HEK293 (cell line): ENCODE measurements around the gene CLCN2.

Experiments
- ATF2 ChIP-seq: fragments of 450-650 bp; formaldehyde crosslinking; IDR thresholded peaks from 2 replicates; pipeline ENCODE4 v1.5.1; 2016; ENCODE audit warnings: missing biosample characterization, missing genetic modification characterization, low read depth
- BCL6B ChIP-seq: fragments of 450-650 bp; formaldehyde crosslinking; IDR thresholded peaks from 2 replicates; pipeline ENCODE4 v1.5.1; 2017; ENCODE audit warnings: missing biosample characterization, missing genetic modification characterization
- FEZF1 ChIP-seq: fragments of 450-650 bp; formaldehyde crosslinking; IDR thresholded peaks from 2 replicates; pipeline ENCODE4 v1.5.1; 2016; ENCODE audit warnings: missing biosample characterization, missing genetic modification characterization
- INSM2 ChIP-seq: fragments of 450-650 bp; formaldehyde crosslinking; IDR thresholded peaks from 2 replicates; pipeline ENCODE4 v1.5.1; 2016; ENCODE audit warnings: missing biosample characterization, missing genetic modification characterization
- PBX3 ChIP-seq: sonication (generic); formaldehyde crosslinking; IDR thresholded peaks from 2 replicates; pipeline ENCODE4 v1.8.1; 2022; ENCODE audit warnings: mild to moderate bottlenecking, moderate library complexity, missing genetic modification reagents
- SCRT2 ChIP-seq: fragments of 450-650 bp; formaldehyde crosslinking; IDR thresholded peaks from 2 replicates; pipeline ENCODE4 v1.5.1; 2016; ENCODE audit warnings: missing biosample characterization, missing genetic modification characterization
- TCF7L2 ChIP-seq: IDR thresholded peaks from 2 replicates; pipeline ENCODE4 v1.6.1; 2011; ENCODE audit warnings: low read depth, mild to moderate bottlenecking, inconsistent platforms, low read length, moderate library complexity, borderline replicate concordance
- WT1 ChIP-seq: fragments of 450-650 bp; formaldehyde crosslinking; IDR thresholded peaks from 2 replicates; pipeline ENCODE4 v1.5.1; 2016; ENCODE audit warnings: missing biosample characterization, missing genetic modification characterization
- ZBTB10 ChIP-seq: fragments of 450-650 bp; formaldehyde crosslinking; IDR thresholded peaks from 2 replicates; pipeline ENCODE4 v1.5.1; 2016; ENCODE audit warnings: missing biosample characterization, missing genetic modification characterization
- ZFP69B ChIP-seq: fragments of 450-650 bp; formaldehyde crosslinking; IDR thresholded peaks from 2 replicates; pipeline ENCODE4 v1.5.1; 2016; ENCODE audit warnings: missing biosample characterization, missing genetic modification characterization
- ZNF10 ChIP-seq: fragments of 450-650 bp; formaldehyde crosslinking; IDR thresholded peaks from 2 replicates; pipeline ENCODE4 v1.5.1; 2017; ENCODE audit warnings: missing biosample characterization, missing genetic modification characterization
- ZNF112 ChIP-seq: fragments of 450-650 bp; formaldehyde crosslinking; IDR thresholded peaks from 2 replicates; pipeline ENCODE4 v1.5.0; 2017; ENCODE audit warnings: missing biosample characterization, missing genetic modification characterization
- ZNF157 ChIP-seq: fragments of 450-650 bp; formaldehyde crosslinking; IDR thresholded peaks from 2 replicates; pipeline ENCODE4 v1.5.1; 2016; ENCODE audit warnings: missing biosample characterization, missing genetic modification characterization
- ZNF24 ChIP-seq: fragments of 450-650 bp; formaldehyde crosslinking; IDR thresholded peaks from 2 replicates; pipeline ENCODE4 v1.5.1; 2016; ENCODE audit warnings: missing biosample characterization, missing genetic modification characterization
- ZNF335 ChIP-seq: fragments of 450-650 bp; formaldehyde crosslinking; conservative IDR thresholded peaks from 2 replicates; pipeline ENCODE4 v1.5.1; 2016; ENCODE audit warnings: missing biosample characterization, missing genetic modification characterization
- ZNF350 ChIP-seq: fragments of 450-650 bp; formaldehyde crosslinking; IDR thresholded peaks from 2 replicates; pipeline ENCODE4 v1.5.0; 2017; ENCODE audit warnings: missing biosample characterization, mild to moderate bottlenecking, missing genetic modification characterization
- ZNF404 ChIP-seq: fragments of 450-650 bp; formaldehyde crosslinking; IDR thresholded peaks from 2 replicates; pipeline ENCODE4 v1.5.1; 2017; ENCODE audit warnings: missing biosample characterization, missing genetic modification characterization
- ZNF501 ChIP-seq: fragments of 450-650 bp; formaldehyde crosslinking; IDR thresholded peaks from 2 replicates; pipeline ENCODE4 v1.5.1; 2016; ENCODE audit warnings: missing biosample characterization, missing genetic modification characterization
- ZNF513 ChIP-seq: fragments of 450-650 bp; IDR thresholded peaks from 2 replicates; pipeline ENCODE4 v1.5.1; 2018; ENCODE audit warnings: missing biosample characterization, missing genetic modification characterization
- ZNF548 ChIP-seq: fragments of 450-650 bp; formaldehyde crosslinking; IDR thresholded peaks from 2 replicates; pipeline ENCODE4 v1.5.1; 2016; ENCODE audit warnings: missing biosample characterization, missing genetic modification characterization
- ZNF561 ChIP-seq: fragments of 450-650 bp; IDR thresholded peaks from 2 replicates; pipeline ENCODE4 v1.5.1; 2018; ENCODE audit warnings: missing biosample characterization, missing genetic modification characterization, borderline replicate concordance
- ZNF596 ChIP-seq: fragments of 450-650 bp; IDR thresholded peaks from 2 replicates; pipeline ENCODE4 v1.5.0; 2018; ENCODE audit warnings: missing biosample characterization, mild to moderate bottlenecking, missing genetic modification characterization, moderate library complexity
- ZNF610 ChIP-seq: fragments of 450-650 bp; formaldehyde crosslinking; IDR thresholded peaks from 2 replicates; pipeline ENCODE4 v1.5.1; 2016; ENCODE audit warnings: missing biosample characterization, missing genetic modification characterization, borderline replicate concordance
- ZNF621 ChIP-seq: fragments of 450-650 bp; formaldehyde crosslinking; IDR thresholded peaks from 2 replicates; pipeline ENCODE4 v1.5.1; 2017; ENCODE audit warnings: missing biosample characterization, missing genetic modification characterization
- ZNF623 ChIP-seq: fragments of 450-650 bp; formaldehyde crosslinking; IDR thresholded peaks from 2 replicates; pipeline ENCODE4 v1.5.1; 2016; ENCODE audit warnings: missing biosample characterization, missing genetic modification characterization
- ZNF624 ChIP-seq: fragments of 450-650 bp; formaldehyde crosslinking; IDR thresholded peaks from 2 replicates; pipeline ENCODE4 v1.5.1; 2017; ENCODE audit warnings: missing biosample characterization, missing genetic modification characterization
- ZNF626 ChIP-seq: fragments of 450-650 bp; sonication (Bioruptor Pico); formaldehyde crosslinking; IDR thresholded peaks from 2 replicates; pipeline ENCODE4 v1.5.1; 2018; ENCODE audit warnings: missing biosample characterization, missing genetic modification characterization, inconsistent platforms
- ZNF664 ChIP-seq: fragments of 450-650 bp; formaldehyde crosslinking; IDR thresholded peaks from 2 replicates; pipeline ENCODE4 v1.5.1; 2016; ENCODE audit warnings: missing biosample characterization, missing genetic modification characterization
- ZNF768 ChIP-seq: fragments of 450-650 bp; formaldehyde crosslinking; IDR thresholded peaks from 2 replicates; pipeline ENCODE4 v1.5.1; 2018; ENCODE audit warnings: missing biosample characterization, mild to moderate bottlenecking, missing genetic modification characterization
- ZNF777 ChIP-seq: fragments of 450-650 bp; formaldehyde crosslinking; IDR thresholded peaks from 2 replicates; pipeline ENCODE4 v1.5.1; 2017; ENCODE audit warnings: missing biosample characterization, missing genetic modification characterization, borderline replicate concordance
- ZSCAN16 ChIP-seq: fragments of 450-650 bp; formaldehyde crosslinking; IDR thresholded peaks from 2 replicates; pipeline ENCODE4 v1.5.1; 2016; ENCODE audit warnings: missing biosample characterization, missing genetic modification characterization
- ZSCAN23 ChIP-seq: fragments of 450-650 bp; formaldehyde crosslinking; IDR thresholded peaks from 2 replicates; pipeline ENCODE4 v1.5.1; 2016; ENCODE audit warnings: missing biosample characterization, missing genetic modification characterization

Gene CLCN2

GRCh38 chr3:184361932-184362667 is 695 bp upstream of the CLCN2 start (continued):
- TF ChIP-seq ZNF404 (tag by site-specific recombination) (no peak), ZNF623 (tag by site-specific recombination) (no peak), ZNF621 (tag by site-specific recombination) (no peak), ZSCAN16 (tag by site-specific recombination) (no peak), INSM2 (tag by site-specific recombination) (no peak), ZNF768 (no peak), ZNF112 (no peak), ZNF777 (tag by site-specific recombination) (no peak), ZNF157 (tag by site-specific recombination) (no peak), ZNF501 (tag by site-specific recombination) (no peak), WT1 (tag by site-specific recombination) (no peak), ZNF626 (no peak), ZNF624 (tag by site-specific recombination) (no peak), ZSCAN23 (no peak), ZBTB10 (tag by site-specific recombination) (no peak; the same call in 1 of the 2 replicates), TCF7L2 (no peak), ZNF24 (tag by site-specific recombination) (no peak), ZNF350 (tag by site-specific recombination) (no peak), ZNF610 (no peak), ZNF596 (tag by site-specific recombination) (no peak), ZNF561 (no peak), ZNF10 (tag by site-specific recombination) (no peak), BCL6B (no peak), ZNF664 (tag by site-specific recombination) (no peak), ZNF335 (tag by site-specific recombination) (0 out of 2 replicates have a peak, but pooled peaks have one; percentile 11), ATF2 (tag by site-specific recombination) (no peak), PBX3 (no peak), FEZF1 (tag by site-specific recombination) (no peak; the same call in 1 of the 2 replicates), ZFP69B (tag by site-specific recombination) (no peak), ZNF513 (no peak), ZNF548 (tag by site-specific recombination) (no peak), SCRT2 (no peak)
